Activated CD8-positive, alpha-beta T cell treated with anti-CD3 and anti-CD28 coated beads for 36 hours (primary cell): ENCODE data around the gene EMC1. TPM values are rescaled to one million over a fixed set of nuclear protein-coding genes. Genes with fewer than 3 reads are reported as not detected.
"Not testable (repeated sequence)": the region's sequence is repeated elsewhere in the genome, so short reads cannot be mapped to it uniquely, and the experiment has no call there.

ENCODE experiments used
- ATAC-seq: fragments of 200-7000 bp; cut with Tn5 transposase; one replicate; pipeline ENCODE4 v1.10.0; 2021; ENCODE audit warnings: mild to moderate bottlenecking, moderate library complexity
- CTCF ChIA-PET: fragments of 350-600 bp; sonication (Branson Sonifier 250); formaldehyde crosslinking; loops from one replicate; lab custom pipeline; 2021; ENCODE audit warnings: antibody characterized with exemption; lab: Charles Lee
- POLR2A ChIA-PET: fragments of 350-600 bp; sonication (Branson Sonifier 250); formaldehyde crosslinking; loops from one replicate; lab custom pipeline; 2021; ENCODE audit warnings: antibody characterized with exemption; lab: Charles Lee
- DNase-seq: peaks from one replicate; pipeline ENCODE4 v3.0.0-alpha.2; 2020
- H3K27ac Mint-ChIP-seq: one replicate; pipeline ENCODE4 v1.8.0; 2021; ENCODE audit warnings: mild to moderate bottlenecking, mixed read lengths
- H3K27me3 Mint-ChIP-seq: one replicate; pipeline ENCODE4 v1.8.0; 2021; ENCODE audit warnings: mixed read lengths
- H3K36me3 Mint-ChIP-seq: one replicate; pipeline ENCODE4 v1.8.0; 2021; ENCODE audit warnings: low read depth, mixed read lengths
- H3K4me1 Mint-ChIP-seq: one replicate; pipeline ENCODE4 v1.8.0; 2021; ENCODE audit warnings: low read depth, mixed read lengths
- H3K4me3 Mint-ChIP-seq: one replicate; pipeline ENCODE4 v1.8.0; 2021; ENCODE audit warnings: mild to moderate bottlenecking, moderate library complexity, mixed read lengths
- H3K9me3 Mint-ChIP-seq: one replicate; pipeline ENCODE4 v1.8.0; 2021; ENCODE audit warnings: mixed read lengths
- CTCF ChIP-seq: fragments of 200-600 bp; IDR thresholded peaks from one replicate; pipeline ENCODE4 v1.8.0; 2022; ENCODE audit warnings: antibody characterized with exemption, mild to moderate bottlenecking
- intact Hi-C: fragments of 100-400 bp; cut with micrococcal nuclease; formaldehyde crosslinking; loops from one replicate; pipeline ENCODE4 v1.10.0; 2022
- total RNA-seq, 2 experiments: library from RNA; stranded (reverse); gene quantifications; one replicate each; pipeline ENCODE4 v1.2.3, GENCODE V29; 2021

Gene EMC1
- total RNA-seq, 2 experiments from 2014 or later = 38.3 to 39.5 TPM

- Mint-ChIP-seq H3K4me3 (peak overlapping the region; percentile 9), H3K36me3 (no peaks in the 10 kb centered on the region), H3K4me1 (peaks cover 3% of the 10 kb centered on the region), H3K27ac (no peak overlapping the region), H3K27me3 (peaks cover 14% of the 10 kb centered on the region), H3K9me3 (no peaks in the 10 kb centered on the region)
- intact Hi-C loops = no loop called here
- no peak for TF ChIP-seq CTCF
- POLR2A ChIA-PET = interaction anchor here (1.0 to 2.0 kb wide), 2 partner anchors 24 to 36 kb away, joined by 3 to 10 read pairs; partner anchors contain the start of genes AKR7A2, EMC1, MRTO4 and SLC66A1
- CTCF ChIA-PET = no interaction called here
- no peak for DNase-seq
- ATAC-seq = no peak
These were observed 36.3 kb upstream of the EMC1 start for GRCh38 chr1:19287436-19288185.

GRCh38 chr1:19285807-19286206 is 34.5 kb upstream of the EMC1 start:
- H3K27me3 Mint-ChIP-seq = peaks cover 14% of the 10 kb centered on the region
- POLR2A ChIA-PET, H3K9me3 Mint-ChIP-seq, ATAC-seq, H3K4me1 Mint-ChIP-seq, CTCF ChIA-PET, H3K36me3 Mint-ChIP-seq, H3K4me3 Mint-ChIP-seq, DNase-seq, intact Hi-C loops, H3K27ac Mint-ChIP-seq: not testable (repeated sequence)

- H3K27ac Mint-ChIP-seq, DNase-seq, H3K4me3 Mint-ChIP-seq, CTCF ChIA-PET, ATAC-seq, POLR2A ChIA-PET, intact Hi-C loops, H3K9me3 Mint-ChIP-seq, H3K36me3 Mint-ChIP-seq, H3K4me1 Mint-ChIP-seq: not testable (repeated sequence)
- peaks cover 14% of the 10 kb centered on the region for H3K27me3 Mint-ChIP-seq
These were observed 34.0 kb upstream of the EMC1 start for GRCh38 chr1:19285366-19285765.

- no peak overlapping the region for H3K27ac Mint-ChIP-seq
- no peaks in the 10 kb centered on the region for H3K9me3 Mint-ChIP-seq
- POLR2A ChIA-PET = no interaction called here
These were observed 33.6 kb upstream of the EMC1 start for GRCh38 chr1:19284881-19285280.

GRCh38 chr1:19283891-19284290 is 32.6 kb upstream of the EMC1 start:
- DNase-seq (no peak), ATAC-seq (no peak)
- H3K9me3 Mint-ChIP-seq = no peaks in the 10 kb centered on the region
- H3K4me3 Mint-ChIP-seq = no peak overlapping the region
- H3K4me1 Mint-ChIP-seq = peaks cover 3% of the 10 kb centered on the region
- CTCF ChIA-PET = no interaction called here
- no peak overlapping the region for H3K27ac Mint-ChIP-seq
- intact Hi-C loops = no loop called here
- TF ChIP-seq CTCF = no peak
- POLR2A ChIA-PET = no interaction called here
- peaks cover 6% of the 10 kb centered on the region for H3K27me3 Mint-ChIP-seq
- no peaks in the 10 kb centered on the region for H3K36me3 Mint-ChIP-seq

More at GRCh38 chr1:19284881-19285280, 33.6 kb upstream of the EMC1 start:
- no peak for DNase-seq
- no peak for ATAC-seq
- Mint-ChIP-seq H3K4me3 (no peak overlapping the region), H3K27me3 (peaks cover 14% of the 10 kb centered on the region), H3K4me1 (peaks cover 3% of the 10 kb centered on the region), H3K36me3 (no peaks in the 10 kb centered on the region)
- TF ChIP-seq CTCF = no peak
- CTCF ChIA-PET = no interaction called here
- intact Hi-C loops = no loop called here

- Mint-ChIP-seq H3K27me3 (peaks cover 13% of the 10 kb centered on the region), H3K4me1 (peaks cover 2% of the 10 kb centered on the region), H3K4me3 (no peak overlapping the region), H3K36me3 (peaks cover 2% of the 10 kb centered on the region), H3K27ac (no peak overlapping the region), H3K9me3 (peaks cover 6% of the 10 kb centered on the region)
- POLR2A ChIA-PET = interaction anchor here (0.6 kb wide), 1 partner anchor 549 kb away, joined by 5 read pairs; no protein-coding TSS in a partner anchor
- CTCF ChIA-PET = no interaction called here
- no peak for DNase-seq
- ATAC-seq = no peak
- no peak for TF ChIP-seq CTCF
- intact Hi-C loops = no loop called here
These were observed 23.3 kb upstream of the EMC1 start for GRCh38 chr1:19274636-19275035.

- POLR2A ChIA-PET = interaction anchor here (2.0 kb wide), 1 partner anchor 14 kb away, joined by 10 read pairs; no protein-coding TSS in a partner anchor
- peak; percentile 30 for ATAC-seq
- intact Hi-C loops, DNase-seq, H3K4me3 Mint-ChIP-seq, H3K9me3 Mint-ChIP-seq, H3K4me1 Mint-ChIP-seq, H3K36me3 Mint-ChIP-seq, CTCF ChIA-PET, H3K27ac Mint-ChIP-seq: not testable (repeated sequence)
- peaks cover 13% of the 10 kb centered on the region for H3K27me3 Mint-ChIP-seq
These were observed 22.7 kb upstream of the EMC1 start for GRCh38 chr1:19273844-19274531.
